PC-9 (cell line): Measurements from ENCODE around the gene CUX1. TPM values are rescaled to one million over a fixed set of nuclear protein-coding genes. Genes with fewer than 3 reads are reported as not detected.

ENCODE experiments used
- BruUV-seq: library from RNA; stranded (reverse); fragments of 400-500 nt; replicated peaks from 2 replicates; lab custom pipeline; 2021; lab: Mats Ljungman, UMichigan
- CTCF ChIA-PET: fragments of 300-600 bp; sonication (Branson Sonifier 250); formaldehyde crosslinking; loops from one replicate; lab custom pipeline; 2022; ENCODE audit warnings: antibody characterized with exemption; lab: Charles Lee
- POLR2A ChIA-PET: fragments of 300-600 bp; sonication (Branson Sonifier 250); formaldehyde crosslinking; loops from one replicate; lab custom pipeline; 2022; ENCODE audit warnings: antibody characterized with exemption; ENCODE audit not compliant: unreplicated experiment; lab: Charles Lee
- DNase-seq, 2 experiments: peaks; one replicate each; pipeline versions ENCODE4 v3.0.0 to v3.0.0-alpha.2; 2015 to 2022; ENCODE audit warnings: mixed read lengths in 1 of 2
- H2AFZ ChIP-seq: fragments of 200-600 bp; sonication (generic); 2 replicates; pipeline ENCODE4 v1.8.1; 2017; ENCODE audit warnings: antibody characterized with exemption
- H3F3A ChIP-seq: fragments of 200-600 bp; sonication (generic); 2 replicates; pipeline ENCODE4 v1.8.1; 2017; ENCODE audit warnings: antibody characterized with exemption, mild to moderate bottlenecking, low read depth; ENCODE audit not compliant: insufficient read depth
- H3K27ac ChIP-seq: fragments of 200-600 bp; sonication (generic); 2 replicates; pipeline ENCODE4 v1.6.1; 2016; ENCODE audit warnings: mixed run types
- H3K27me3 ChIP-seq: fragments of 200-600 bp; sonication (generic); 2 replicates; pipeline ENCODE4 v1.6.1; 2016; ENCODE audit warnings: low read depth, mixed run types; ENCODE audit not compliant: insufficient read depth
- H3K36me3 ChIP-seq: fragments of 200-600 bp; sonication (generic); 2 replicates; pipeline ENCODE4 v1.6.1; 2016; ENCODE audit warnings: low read depth, mixed run types
- H3K4me1 ChIP-seq: fragments of 200-600 bp; sonication (generic); replicated peaks from 2 replicates; pipeline ENCODE4 v1.6.1; 2016; ENCODE audit warnings: mixed run types; ENCODE audit not compliant: insufficient read depth
- H3K4me2 ChIP-seq: fragments of 200-600 bp; sonication (generic); 2 replicates; pipeline ENCODE4 v1.6.1; 2017; ENCODE audit warnings: mixed run types
- H3K4me3 ChIP-seq: fragments of 200-600 bp; sonication (generic); 2 replicates; pipeline ENCODE4 v1.6.1; 2016; ENCODE audit warnings: mixed run types
- H3K79me2 ChIP-seq: fragments of 200-600 bp; sonication (generic); 2 replicates; pipeline ENCODE4 v1.6.1; 2017; ENCODE audit warnings: low read depth, mixed run types
- H3K9me2 ChIP-seq: fragments of 200-600 bp; sonication (generic); 2 replicates; pipeline ENCODE4 v1.8.1; 2017; ENCODE audit warnings: mild to moderate bottlenecking; ENCODE audit not compliant: insufficient read depth
- H3K9me3 ChIP-seq: fragments of 200-600 bp; sonication (generic); 2 replicates; pipeline ENCODE4 v1.8.1; 2016; ENCODE audit warnings: low read depth; ENCODE audit not compliant: insufficient read depth
- H4K20me1 ChIP-seq: fragments of 200-600 bp; sonication (generic); 2 replicates; pipeline ENCODE4 v1.8.1; 2017; ENCODE audit not compliant: insufficient read depth
- CTCF ChIP-seq: fragments of 200-600 bp; sonication (generic); conservative IDR thresholded peaks from 2 replicates; pipeline ENCODE4 v1.6.1; 2017; ENCODE audit warnings: mixed run types, antibody characterized with exemption, mild to moderate bottlenecking, moderate library complexity
- EZH2 ChIP-seq: fragments of 200-600 bp; sonication (generic); IDR thresholded peaks from 2 replicates; pipeline ENCODE4 v1.8.0; 2017; ENCODE audit warnings: antibody characterized with exemption, low read depth
- intact Hi-C: fragments of 100-400 bp; cut with micrococcal nuclease; formaldehyde crosslinking; loops from one replicate; pipeline ENCODE4 v1.10.0; 2022; ENCODE audit not compliant: unreplicated experiment
- total RNA-seq: library from RNA; stranded (reverse); gene quantifications from 2 replicates; pipeline ENCODE4 v1.2.3, GENCODE V29; 2021

CUX1 gene
- total RNA-seq, 1 experiment from 2014 or later = 83.3 TPM

- Histone ChIP-seq H3K9me3 (no peaks in the 10 kb centered on the region), H3K79me2 (no peaks in the 10 kb centered on the region), H3K4me3 (no peak overlapping the region), H3K9me2 (no peaks in the 10 kb centered on the region), H4K20me1 (no peaks in the 10 kb centered on the region), H3K27me3 (no peaks in the 10 kb centered on the region), H3K4me1 (0 out of 2 replicates have a peak, but pooled peaks cover 5% of the 10 kb centered on the region), H3K27ac (no peak overlapping the region), H3K36me3 (no peaks in the 10 kb centered on the region), H2AFZ (no peak overlapping the region), H3F3A (peaks cover 10% of the 10 kb centered on the region; the same call in 1 of the 2 replicates), H3K4me2 (no peak overlapping the region)
- ChIA-PET POLR2A (no interaction called here), CTCF (no interaction called here)
- intact Hi-C loops = loop anchor here (5.0 kb wide), 1 partner anchor 77 kb away; no protein-coding TSS in a partner anchor
- no peak for DNase-seq
- no peak for TF ChIP-seq CTCF
- no peak for TF ChIP-seq EZH2
- no TSS peak for BruUV-seq
Observed at GRCh38 chr7:102284891-102285539, 467.6 kb downstream of the CUX1 start.

GRCh38 chr7:102285540-102286236 is 468.3 kb downstream of the CUX1 start:
- Histone ChIP-seq H3K36me3 (no peaks in the 10 kb centered on the region), H3K9me3 (no peaks in the 10 kb centered on the region), H3K4me3 (peak overlapping the region; percentile 85), H4K20me1 (no peaks in the 10 kb centered on the region), H3K9me2 (no peaks in the 10 kb centered on the region), H3K79me2 (no peaks in the 10 kb centered on the region), H3K4me2 (peak overlapping the region; percentile 81), H3K27me3 (no peaks in the 10 kb centered on the region), H3K27ac (0 out of 2 replicates have a peak overlapping the region, but pooled peaks have one; percentile 33), H3F3A (peaks cover 10% of the 10 kb centered on the region; the same call in 1 of the 2 replicates), H2AFZ (peak overlapping the region; percentile 97), H3K4me1 (0 out of 2 replicates have a peak, but pooled peaks cover 5% of the 10 kb centered on the region)
- intact Hi-C loops = loop anchor here (2.0 to 5.0 kb wide), 2 partner anchors 27 to 77 kb away; no protein-coding TSS in a partner anchor
- POLR2A ChIA-PET = no interaction called here
- no peak for TF ChIP-seq CTCF
- no peak for TF ChIP-seq EZH2
- BruUV-seq = no TSS peak
- no peak for DNase-seq
- CTCF ChIA-PET = no interaction called here

GRCh38 chr7:102286237-102287110 is 469.0 kb downstream of the CUX1 start, which contains the start of gene SH2B2:
Gene SH2B2, plus strand, starts transcription at chr7:102286868. Its CDS starts 13,683 bp downstream, at chr7:102300551.
- Histone ChIP-seq H3K4me1 (0 out of 2 replicates have a peak, but pooled peaks cover 5% of the 10 kb centered on the region), H3K4me2 (peak within 1 kb of the TSS; percentile 97), H3K27ac (0 out of 2 replicates have a peak within 1 kb of the TSS, but pooled peaks have one; percentile 33), H3K79me2 (no peaks in the 10 kb centered on the region), H2AFZ (peak within 1 kb of the TSS; percentile 97), H3K4me3 (peak within 1 kb of the TSS; percentile 88), H4K20me1 (no peaks in the 10 kb centered on the region), H3K36me3 (no peaks in the 10 kb centered on the region), H3K9me3 (no peaks in the 10 kb centered on the region), H3F3A (peaks cover 10% of the 10 kb centered on the region; the same call in 1 of the 2 replicates), H3K9me2 (no peaks in the 10 kb centered on the region), H3K27me3 (no peaks in the 10 kb centered on the region)
- POLR2A ChIA-PET = interaction anchor here (1.0 kb wide), 1 partner anchor 77 kb away, joined by 6 read pairs; no protein-coding TSS in a partner anchor
- TSS peak; percentile 78 for BruUV-seq
- intact Hi-C loops = loop anchor here (2.0 to 5.0 kb wide), 2 partner anchors 26 to 76 kb away; no protein-coding TSS in a partner anchor
- TF ChIP-seq CTCF (no peak), EZH2 (no peak)
- DNase-seq = peak; percentile 60 to 63
- CTCF ChIA-PET = no interaction called here
